Measurements from ENCODE around the gene GPR68. TPM values are rescaled to one million over a fixed set of nuclear protein-coding genes. Genes with fewer than 3 reads are reported as not detected.

The GPR68 gene
- total RNA-seq, 1 experiment from 2014 or later, result not detected

DNA sequence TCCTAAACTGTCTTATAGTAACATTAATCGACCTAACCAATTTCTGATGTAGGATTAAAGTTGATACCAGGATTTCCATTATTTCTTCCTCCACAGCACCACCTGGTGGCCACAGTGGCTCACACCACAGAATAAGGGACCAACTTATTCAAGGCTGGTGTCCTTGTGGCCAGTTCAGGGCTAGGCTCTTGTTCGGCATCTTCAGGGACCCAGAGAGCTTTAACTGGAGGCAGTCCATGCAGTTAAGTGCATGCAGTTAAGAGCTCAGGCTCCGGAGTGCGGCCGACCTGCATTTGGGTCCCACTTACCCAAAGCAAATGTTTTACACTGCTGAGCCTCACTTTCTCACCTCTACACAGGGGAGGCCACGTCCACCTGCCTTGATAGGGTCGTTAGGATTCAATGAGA lies 42.0 kb upstream of the GPR68 start:
- Histone ChIP-seq H3K79me2 (ENCODE audit: low read length) (no peaks in the 10 kb centered on the region), H3K9me3 (ENCODE audit: low read length) (no peaks in the 10 kb centered on the region), H3K4me3 (ENCODE audit: low read length) (no peak overlapping the region), H4K20me1 (ENCODE audit: insufficient read depth, low read depth, low read length) (no peaks in the 10 kb centered on the region), H3K27ac (ENCODE audit: low read length) (no peak overlapping the region), H3K4me2 (ENCODE audit: low read depth, low read length, poor library complexity, severe bottlenecking) (no peak overlapping the region), H3K4me1 (ENCODE audit: low read length) (peaks cover 10% of the 10 kb centered on the region), H3K36me3 (ENCODE audit: insufficient read depth, low read length) (peaks cover 27% of the 10 kb centered on the region; the same call in 1 of the 2 replicates), H3K9ac (ENCODE audit: low read length) (no peak overlapping the region), H3K9me2 (replicated peaks; ENCODE audit: insufficient read depth, low read length) (no peaks in the 10 kb centered on the region), H3K27me3 (ENCODE audit: low read length) (no peaks in the 10 kb centered on the region), H2AFZ (ENCODE audit: low read length) (no peak overlapping the region)
- peak; percentile 92 for DNase-seq

DNA sequence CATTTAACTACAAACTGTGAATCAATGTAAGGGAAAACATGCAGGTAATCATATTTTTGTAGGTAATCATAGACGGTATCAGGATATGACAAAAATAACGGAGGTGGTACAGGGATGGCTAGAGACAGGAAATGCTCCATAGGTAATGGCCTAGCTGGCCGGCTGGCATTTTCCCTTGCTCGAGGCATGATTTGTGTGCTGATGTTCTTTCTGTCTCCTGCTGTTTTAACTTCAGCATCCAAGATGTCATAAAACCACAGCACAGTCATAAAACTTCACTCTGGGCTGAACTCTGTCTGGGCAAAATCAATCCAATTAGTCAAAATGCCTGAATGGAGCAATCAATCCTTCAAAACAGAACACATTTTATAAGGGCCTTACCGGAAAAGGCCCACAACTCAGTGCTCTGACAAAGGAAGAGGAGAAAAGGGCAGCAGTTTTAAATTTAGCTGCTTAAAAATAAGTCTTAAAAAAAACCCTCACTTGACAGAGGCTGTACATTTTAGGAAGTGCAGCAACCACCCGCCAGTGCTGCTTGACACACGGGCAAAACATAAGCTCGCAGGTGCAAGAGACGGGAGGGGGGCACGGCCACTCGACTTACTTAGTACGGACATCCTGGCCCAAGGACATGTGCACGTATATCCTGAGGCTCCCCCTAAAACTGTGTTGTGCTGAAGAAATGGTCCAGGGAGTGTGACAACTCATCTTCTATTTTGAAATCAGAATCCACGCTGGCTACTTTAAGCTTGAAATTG lies 40.5 kb upstream of the GPR68 start:
- no peak overlapping the region for H3K9ac ChIP-seq (ENCODE audit: low read length)
- no peak for DNase-seq
- no peak overlapping the region for H2AFZ ChIP-seq (ENCODE audit: low read length)
- H3K4me1 ChIP-seq (ENCODE audit: low read length), result peaks cover 10% of the 10 kb centered on the region
- no peaks in the 10 kb centered on the region for H3K79me2 ChIP-seq (ENCODE audit: low read length)
- no peak overlapping the region for H3K4me3 ChIP-seq (ENCODE audit: low read length)
- H3K4me2 ChIP-seq (ENCODE audit: low read depth, low read length, poor library complexity, severe bottlenecking), result no peak overlapping the region
- no peaks in the 10 kb centered on the region for H3K27me3 ChIP-seq (ENCODE audit: low read length)
- H3K36me3 ChIP-seq (ENCODE audit: insufficient read depth, low read length), result peaks cover 37% of the 10 kb centered on the region; the same call in 1 of the 2 replicates
- no peaks in the 10 kb centered on the region for H4K20me1 ChIP-seq (ENCODE audit: insufficient read depth, low read depth, low read length)
- no peaks in the 10 kb centered on the region for H3K9me3 ChIP-seq (ENCODE audit: low read length)
- no peak overlapping the region for H3K27ac ChIP-seq (ENCODE audit: low read length)
- H3K9me2 ChIP-seq (replicated peaks; ENCODE audit: insufficient read depth, low read length), result no peaks in the 10 kb centered on the region

DNA sequence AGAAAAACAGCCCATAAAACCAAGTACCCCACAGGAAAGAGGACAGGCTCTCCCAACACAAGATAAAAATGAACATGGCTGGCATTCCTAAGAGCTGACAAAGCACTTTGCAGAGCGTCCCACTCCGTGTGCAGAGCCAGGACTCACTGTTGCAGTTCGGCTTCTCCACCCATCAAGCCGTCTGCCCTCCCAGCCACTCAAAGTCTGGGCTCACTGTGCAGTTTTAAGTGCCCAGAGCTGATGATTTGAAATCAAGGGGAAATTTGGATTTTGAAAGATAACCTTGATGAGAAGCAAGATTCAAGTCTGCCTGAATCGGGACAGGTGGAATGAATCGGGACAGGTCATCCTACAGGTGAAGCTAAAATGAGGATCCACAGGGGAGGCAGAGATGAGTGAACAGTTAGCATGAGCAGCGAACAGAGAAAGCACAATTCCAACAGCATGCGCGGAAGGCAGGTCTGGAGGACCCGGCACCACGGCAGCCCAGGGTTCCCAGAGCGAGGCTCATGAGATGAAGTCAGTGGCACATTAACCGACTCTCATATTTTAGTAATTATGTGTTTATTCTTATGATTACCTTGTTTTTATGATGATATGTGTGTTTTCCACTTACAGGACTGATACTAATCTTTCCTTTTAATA lies 39.8 kb upstream of the GPR68 start:
- Histone ChIP-seq H3K4me3 (ENCODE audit: low read length) (no peak overlapping the region), H3K27ac (ENCODE audit: low read length) (no peak overlapping the region), H3K36me3 (ENCODE audit: insufficient read depth, low read length) (peaks cover 32% of the 10 kb centered on the region; the same call in 1 of the 2 replicates), H3K4me2 (ENCODE audit: low read depth, low read length, poor library complexity, severe bottlenecking) (no peak overlapping the region), H3K4me1 (ENCODE audit: low read length) (peaks cover 10% of the 10 kb centered on the region), H3K9me3 (ENCODE audit: low read length) (no peaks in the 10 kb centered on the region), H2AFZ (ENCODE audit: low read length) (no peak overlapping the region), H3K9me2 (replicated peaks; ENCODE audit: insufficient read depth, low read length) (no peaks in the 10 kb centered on the region), H3K79me2 (ENCODE audit: low read length) (no peaks in the 10 kb centered on the region), H3K9ac (ENCODE audit: low read length) (no peak overlapping the region), H3K27me3 (ENCODE audit: low read length) (no peaks in the 10 kb centered on the region), H4K20me1 (ENCODE audit: insufficient read depth, low read depth, low read length) (no peaks in the 10 kb centered on the region)
- no peak for DNase-seq

DNA sequence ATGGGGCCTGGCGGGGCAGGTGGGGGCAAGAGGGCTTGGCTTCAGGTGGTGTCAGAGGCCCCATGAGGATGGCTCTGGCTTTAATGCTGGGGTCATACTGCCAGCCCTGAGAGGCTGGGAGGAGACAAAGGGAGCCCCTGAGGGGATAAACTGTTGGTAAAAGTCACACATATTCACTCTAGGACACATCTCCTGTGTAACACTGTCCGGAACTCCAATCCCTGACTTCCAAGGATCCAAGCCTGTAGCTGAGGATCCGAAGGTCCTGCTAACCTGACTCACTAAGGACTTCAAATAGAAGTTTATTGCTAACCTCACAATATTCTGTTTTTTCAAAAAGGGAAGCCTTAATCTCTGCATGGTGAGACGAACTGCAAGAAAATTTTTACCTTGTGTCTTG lies 39.2 kb upstream of the GPR68 start:
- no peak overlapping the region for H2AFZ ChIP-seq (ENCODE audit: low read length)
- peaks cover 10% of the 10 kb centered on the region for H3K4me1 ChIP-seq (ENCODE audit: low read length)
- no peaks in the 10 kb centered on the region for H3K79me2 ChIP-seq (ENCODE audit: low read length)
- no peaks in the 10 kb centered on the region for H4K20me1 ChIP-seq (ENCODE audit: insufficient read depth, low read depth, low read length)
- no peaks in the 10 kb centered on the region for H3K27me3 ChIP-seq (ENCODE audit: low read length)
- no peak overlapping the region for H3K4me2 ChIP-seq (ENCODE audit: low read depth, low read length, poor library complexity, severe bottlenecking)
- H3K36me3 ChIP-seq (ENCODE audit: insufficient read depth, low read length), result peaks cover 32% of the 10 kb centered on the region; the same call in 1 of the 2 replicates
- no peak for DNase-seq
- H3K9me3 ChIP-seq (ENCODE audit: low read length), result no peaks in the 10 kb centered on the region
- no peaks in the 10 kb centered on the region for H3K9me2 ChIP-seq (replicated peaks; ENCODE audit: insufficient read depth, low read length)
- no peak overlapping the region for H3K4me3 ChIP-seq (ENCODE audit: low read length)
- no peak overlapping the region for H3K9ac ChIP-seq (ENCODE audit: low read length)
- H3K27ac ChIP-seq (ENCODE audit: low read length), result no peak overlapping the region

DNA sequence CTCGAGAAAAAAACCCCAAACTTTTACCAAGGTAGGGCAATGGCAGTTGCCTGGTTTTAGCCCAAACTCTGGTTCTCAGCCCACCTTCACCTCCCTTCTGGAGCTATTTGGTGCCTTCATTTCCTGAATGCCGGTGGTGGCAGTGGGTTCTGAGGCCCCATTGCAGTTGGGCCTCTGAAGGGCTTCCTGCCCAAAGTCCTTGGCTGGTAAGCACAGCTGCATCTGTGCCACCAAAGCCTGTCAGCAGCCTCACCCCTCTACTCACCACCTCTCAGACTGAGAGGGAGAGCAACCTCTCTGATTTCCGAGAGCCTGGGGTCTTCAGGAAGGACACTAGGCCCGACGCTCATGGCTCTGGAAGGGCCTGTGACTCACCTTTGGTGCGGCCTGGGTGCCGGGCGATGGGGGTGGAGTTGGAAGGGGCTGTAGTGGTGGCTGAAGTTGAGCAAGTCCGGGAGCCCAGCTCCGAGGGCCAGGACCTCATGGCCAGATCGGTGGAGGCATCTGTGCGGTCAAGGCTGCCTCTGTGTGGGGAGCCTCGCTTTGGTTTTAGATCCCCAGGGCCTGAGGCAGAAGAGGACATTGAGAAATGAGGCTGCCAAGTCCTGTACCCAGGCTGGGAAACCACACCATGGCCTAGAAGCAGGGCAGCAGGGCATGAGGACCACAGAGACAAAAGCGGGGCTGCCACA lies 38.6 kb upstream of the GPR68 start:
- H3K27me3 ChIP-seq (ENCODE audit: low read length), result no peaks in the 10 kb centered on the region
- no peak for DNase-seq
- no peaks in the 10 kb centered on the region for H3K9me2 ChIP-seq (replicated peaks; ENCODE audit: insufficient read depth, low read length)
- no peaks in the 10 kb centered on the region for H4K20me1 ChIP-seq (ENCODE audit: insufficient read depth, low read depth, low read length)
- peaks cover 32% of the 10 kb centered on the region; the same call in 1 of the 2 replicates for H3K36me3 ChIP-seq (ENCODE audit: insufficient read depth, low read length)
- no peaks in the 10 kb centered on the region for H3K79me2 ChIP-seq (ENCODE audit: low read length)
- no peaks in the 10 kb centered on the region for H3K9me3 ChIP-seq (ENCODE audit: low read length)
- H3K27ac ChIP-seq (ENCODE audit: low read length), result no peak overlapping the region
- peaks cover 10% of the 10 kb centered on the region for H3K4me1 ChIP-seq (ENCODE audit: low read length)
- H3K9ac ChIP-seq (ENCODE audit: low read length), result no peak overlapping the region
- H2AFZ ChIP-seq (ENCODE audit: low read length), result no peak overlapping the region
- no peak overlapping the region for H3K4me2 ChIP-seq (ENCODE audit: low read depth, low read length, poor library complexity, severe bottlenecking)
- no peak overlapping the region for H3K4me3 ChIP-seq (ENCODE audit: low read length)

DNA sequence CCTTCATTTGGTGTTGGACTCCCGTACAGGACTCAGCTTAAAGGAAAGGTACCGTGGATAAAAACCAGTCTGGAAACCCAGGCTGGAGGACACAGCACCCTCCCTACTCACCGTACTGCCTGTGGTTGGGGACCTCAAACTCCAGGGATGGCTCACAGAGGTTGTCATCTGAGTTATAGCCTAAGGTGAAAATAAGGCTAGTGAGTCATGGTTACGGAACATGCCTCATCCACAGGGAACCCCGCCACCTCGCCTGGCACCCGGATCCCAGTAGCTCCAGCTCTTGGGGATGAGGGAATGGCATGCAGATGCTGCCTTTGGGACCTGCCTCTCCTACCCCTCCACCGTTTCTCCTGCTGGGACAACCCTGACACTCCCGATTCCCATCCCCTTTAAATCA lies 36.8 kb upstream of the GPR68 start:
- H3K9me3 ChIP-seq (ENCODE audit: low read length), result no peaks in the 10 kb centered on the region
- no peaks in the 10 kb centered on the region for H3K9me2 ChIP-seq (replicated peaks; ENCODE audit: insufficient read depth, low read length)
- no peaks in the 10 kb centered on the region for H4K20me1 ChIP-seq (ENCODE audit: insufficient read depth, low read depth, low read length)
- peaks cover 5% of the 10 kb centered on the region for H3K4me1 ChIP-seq (ENCODE audit: low read length)
- no peak overlapping the region for H3K27ac ChIP-seq (ENCODE audit: low read length)
- no peak overlapping the region for H3K4me3 ChIP-seq (ENCODE audit: low read length)
- H3K79me2 ChIP-seq (ENCODE audit: low read length), result no peaks in the 10 kb centered on the region
- no peak for DNase-seq
- no peak overlapping the region for H2AFZ ChIP-seq (ENCODE audit: low read length)
- H3K9ac ChIP-seq (ENCODE audit: low read length), result no peak overlapping the region
- peaks cover 32% of the 10 kb centered on the region; the same call in 1 of the 2 replicates for H3K36me3 ChIP-seq (ENCODE audit: insufficient read depth, low read length)
- no peak overlapping the region for H3K4me2 ChIP-seq (ENCODE audit: low read depth, low read length, poor library complexity, severe bottlenecking)
- no peaks in the 10 kb centered on the region for H3K27me3 ChIP-seq (ENCODE audit: low read length)

DNA sequence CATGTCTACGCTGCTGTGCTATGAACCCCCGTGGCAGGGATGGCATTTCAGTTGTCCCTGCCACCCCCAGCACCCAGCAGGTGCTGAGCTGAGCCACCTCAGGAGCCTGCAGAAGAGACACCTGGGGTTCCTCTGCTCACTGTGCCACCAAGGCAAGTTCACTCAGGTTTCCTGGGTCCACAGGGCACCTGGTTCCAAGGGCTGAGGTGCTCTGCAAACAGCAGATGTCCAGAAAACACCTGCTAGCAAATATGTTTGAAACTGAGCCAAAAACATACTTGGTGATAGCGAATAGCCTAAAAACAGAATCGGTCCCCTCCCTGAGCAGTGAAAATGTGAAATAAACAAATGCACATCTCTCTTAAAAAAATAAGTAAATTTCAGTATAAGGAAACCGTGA lies 35.6 kb upstream of the GPR68 start:
- Histone ChIP-seq H3K4me2 (ENCODE audit: low read depth, low read length, poor library complexity, severe bottlenecking) (no peak overlapping the region), H3K79me2 (ENCODE audit: low read length) (no peaks in the 10 kb centered on the region), H3K4me1 (ENCODE audit: low read length) (no peaks in the 10 kb centered on the region), H3K9me2 (replicated peaks; ENCODE audit: insufficient read depth, low read length) (no peaks in the 10 kb centered on the region), H2AFZ (ENCODE audit: low read length) (no peak overlapping the region), H4K20me1 (ENCODE audit: insufficient read depth, low read depth, low read length) (no peaks in the 10 kb centered on the region), H3K9ac (ENCODE audit: low read length) (no peak overlapping the region), H3K36me3 (ENCODE audit: insufficient read depth, low read length) (peaks cover 21% of the 10 kb centered on the region; the same call in 1 of the 2 replicates), H3K9me3 (ENCODE audit: low read length) (no peaks in the 10 kb centered on the region), H3K4me3 (ENCODE audit: low read length) (no peak overlapping the region), H3K27ac (ENCODE audit: low read length) (no peak overlapping the region), H3K27me3 (ENCODE audit: low read length) (no peaks in the 10 kb centered on the region)
- no peak for DNase-seq

DNA sequence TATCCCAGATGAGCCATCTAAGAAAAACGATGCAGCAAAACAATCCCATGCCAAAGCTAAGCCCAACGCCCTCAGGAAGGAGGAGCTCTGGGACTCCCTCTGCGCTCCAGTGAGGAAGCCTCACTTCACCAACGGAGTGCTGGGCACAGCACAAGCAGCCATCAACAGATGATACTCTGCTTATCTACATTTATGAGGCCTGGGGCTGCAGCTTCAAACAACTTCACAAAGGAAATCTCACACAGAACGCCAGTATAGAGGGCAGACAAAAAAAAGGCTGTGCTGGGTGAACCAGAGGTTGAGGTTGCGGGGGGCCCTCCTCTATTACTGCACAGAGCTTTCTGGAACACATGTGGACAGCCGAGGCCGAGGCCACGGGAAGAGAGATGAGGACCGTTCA lies 34.9 kb upstream of the GPR68 start:
- H3K9me2 ChIP-seq (replicated peaks; ENCODE audit: insufficient read depth, low read length), result no peaks in the 10 kb centered on the region
- peaks cover 21% of the 10 kb centered on the region; the same call in 1 of the 2 replicates for H3K36me3 ChIP-seq (ENCODE audit: insufficient read depth, low read length)
- DNase-seq, result no peak
- H3K27ac ChIP-seq (ENCODE audit: low read length), result no peak overlapping the region
- H3K9me3 ChIP-seq (ENCODE audit: low read length), result no peaks in the 10 kb centered on the region
- no peak overlapping the region for H3K4me2 ChIP-seq (ENCODE audit: low read depth, low read length, poor library complexity, severe bottlenecking)
- no peaks in the 10 kb centered on the region for H3K4me1 ChIP-seq (ENCODE audit: low read length)
- H3K79me2 ChIP-seq (ENCODE audit: low read length), result no peaks in the 10 kb centered on the region
- H3K9ac ChIP-seq (ENCODE audit: low read length), result no peak overlapping the region
- no peak overlapping the region for H2AFZ ChIP-seq (ENCODE audit: low read length)
- H4K20me1 ChIP-seq (ENCODE audit: insufficient read depth, low read depth, low read length), result no peaks in the 10 kb centered on the region
- H3K4me3 ChIP-seq (ENCODE audit: low read length), result no peak overlapping the region
- H3K27me3 ChIP-seq (ENCODE audit: low read length), result no peaks in the 10 kb centered on the region

All from Karpas-422 (cell line).